Neuronal stem cell (in vitro differentiated cells): Measurements from ENCODE around the gene NUTM1.

ENCODE experiments used
- DNase-seq: peaks from one replicate; pipeline ENCODE4 v3.0.0-alpha.2; 2013; ENCODE audit warnings: low spot score
- H2AFZ ChIP-seq: one replicate; pipeline ENCODE4 v1.6.1; 2013; ENCODE audit warnings: mild to moderate bottlenecking, low read length, inconsistent platforms
- H2AK5ac ChIP-seq: 2 replicates; pipeline ENCODE4 v1.6.1; 2013; ENCODE audit warnings: low read depth, mild to moderate bottlenecking, inconsistent platforms, low read length, moderate library complexity, mixed read lengths
- H2BK120ac ChIP-seq: 2 replicates; pipeline ENCODE4 v1.6.1; 2013; ENCODE audit warnings: low read depth, mild to moderate bottlenecking, inconsistent platforms, low read length, moderate library complexity, mixed read lengths
- H2BK12ac ChIP-seq: one replicate; pipeline ENCODE4 v1.6.1; 2013; ENCODE audit warnings: low read length, inconsistent platforms
- H2BK15ac ChIP-seq: 2 replicates; pipeline ENCODE4 v1.6.1; 2013; ENCODE audit warnings: mild to moderate bottlenecking, low read length, inconsistent platforms, mixed read lengths
- H2BK5ac ChIP-seq: one replicate; pipeline ENCODE4 v1.6.1; 2013; ENCODE audit warnings: inconsistent platforms, mild to moderate bottlenecking, low read length, moderate library complexity
- H3K14ac ChIP-seq: one replicate; pipeline ENCODE4 v1.6.1; 2013; ENCODE audit warnings: low read length, inconsistent platforms
- H3K18ac ChIP-seq: 2 replicates; pipeline ENCODE4 v1.6.1; 2013; ENCODE audit warnings: low read length, inconsistent platforms
- H3K23ac ChIP-seq: 2 replicates; pipeline ENCODE4 v1.6.1; 2013; ENCODE audit warnings: low read depth, mild to moderate bottlenecking, mixed read lengths, low read length, inconsistent platforms; ENCODE audit not compliant: poor library complexity
- H3K27ac ChIP-seq: replicated peaks from 3 replicates; pipeline ENCODE4 v1.5.1; 2013; ENCODE audit warnings: low read length, inconsistent platforms
- H3K27me3 ChIP-seq, 3 experiments: 2 replicates each; pipeline ENCODE4 v1.6.1; 2013; ENCODE audit warnings: low read length in 3 of 3, mild to moderate bottlenecking in 2 of 3, inconsistent platforms in 1 of 3, low read depth in 1 of 3, mixed read lengths in 1 of 3, moderate library complexity in 1 of 3; ENCODE audit not compliant: control insufficient read depth in 3 of 3, insufficient read depth in 3 of 3
- H3K36me3 ChIP-seq, 2 donors: replicated peaks in 1 of 2; 2 replicates each; pipeline ENCODE4 v1.6.1; 2013; ENCODE audit warnings: low read length in 2 of 2; ENCODE audit not compliant: control insufficient read depth in 2 of 2, insufficient read depth in 2 of 2
- H3K4ac ChIP-seq: 2 replicates; pipeline ENCODE4 v1.6.1; 2013; ENCODE audit warnings: inconsistent platforms, mild to moderate bottlenecking, low read length, moderate library complexity
- H3K4me1 ChIP-seq, 2 donors: 1 replicate in 1 of 2; 2 replicates in 1 of 2; pipeline ENCODE4 v1.6.1; 2013; ENCODE audit warnings: low read length in 2 of 2, low read depth in 1 of 2; ENCODE audit not compliant: control insufficient read depth in 2 of 2, insufficient read depth in 1 of 2
- H3K4me2 ChIP-seq: one replicate; pipeline ENCODE4 v1.6.1; 2013; ENCODE audit warnings: mild to moderate bottlenecking, low read length, inconsistent platforms; ENCODE audit not compliant: insufficient read depth, poor library complexity, severe bottlenecking
- H3K4me3 ChIP-seq, 2 donors: 2 replicates each; pipeline ENCODE4 v1.5.1; 2013; ENCODE audit warnings: low read length in 2 of 2, mild to moderate bottlenecking in 2 of 2, inconsistent platforms in 1 of 2, moderate library complexity in 1 of 2
- H3K79me1 ChIP-seq: one replicate; pipeline ENCODE4 v1.6.1; 2013; ENCODE audit warnings: low read depth, mild to moderate bottlenecking, inconsistent platforms, low read length, moderate library complexity
- H3K9ac ChIP-seq: one replicate; pipeline ENCODE4 v1.6.1; 2013; ENCODE audit warnings: mild to moderate bottlenecking, low read depth, low read length, inconsistent platforms; ENCODE audit not compliant: poor library complexity
- H3K9me3 ChIP-seq, 2 donors: replicated peaks in 1 of 2; 2 replicates each; pipeline versions ENCODE3 to v1.6.1; 2013; ENCODE audit warnings: low read length in 2 of 2, mild to moderate bottlenecking in 2 of 2, inconsistent platforms in 1 of 2, low read depth in 1 of 2, mixed read lengths in 1 of 2, moderate library complexity in 1 of 2; ENCODE audit not compliant: control insufficient read depth in 2 of 2, insufficient read depth in 1 of 2
- H4K8ac ChIP-seq: one replicate; pipeline ENCODE4 v1.6.1; 2013; ENCODE audit warnings: low read depth, mild to moderate bottlenecking, inconsistent platforms, low read length, moderate library complexity
- H4K91ac ChIP-seq: one replicate; pipeline ENCODE4 v1.6.1; 2013; ENCODE audit warnings: low read length, low read depth, mild to moderate bottlenecking, inconsistent platforms; ENCODE audit not compliant: poor library complexity
- WGBS, 2 donors: extraction: QIAGEN DNeasy Blood & Tissue Kit; methylation state at CpG; one replicate each; pipeline ENCODE4 v1.1.7; 2013; ENCODE audit warnings: missing lambda C conversion rate in 2 of 2, mixed read lengths in 1 of 2; ENCODE audit not compliant: insufficient read length in 2 of 2, insufficient replicate concordance in 1 of 2; ENCODE audit errors: extremely low coverage in 2 of 2; 5-methylcytosine and 5-hydroxymethylcytosine counted together

NUTM1 gene

DNA sequence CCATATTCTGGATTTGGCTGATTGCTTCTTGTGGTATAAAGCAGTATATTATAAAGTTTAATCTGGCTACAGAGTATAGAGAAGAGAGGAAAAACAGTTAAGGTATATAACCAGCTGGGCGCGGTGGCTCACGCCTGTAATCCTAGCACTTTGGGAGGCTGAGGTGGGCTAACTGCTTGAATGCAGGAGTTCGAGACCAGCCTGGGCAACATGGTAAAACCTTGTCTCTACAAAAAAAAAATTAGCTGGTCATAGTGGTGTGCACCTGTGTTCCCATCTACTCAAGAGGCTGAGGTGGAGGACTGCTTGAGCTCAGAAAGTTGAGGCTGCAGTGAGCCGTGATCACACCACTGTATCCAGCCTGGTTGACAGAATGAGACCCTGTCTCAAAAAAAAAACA lies 12.8 kb upstream of the NUTM1 start:
- H3K79me1 ChIP-seq = no peaks in the 10 kb centered on the region
- H2BK5ac ChIP-seq = no peak overlapping the region

DNA sequence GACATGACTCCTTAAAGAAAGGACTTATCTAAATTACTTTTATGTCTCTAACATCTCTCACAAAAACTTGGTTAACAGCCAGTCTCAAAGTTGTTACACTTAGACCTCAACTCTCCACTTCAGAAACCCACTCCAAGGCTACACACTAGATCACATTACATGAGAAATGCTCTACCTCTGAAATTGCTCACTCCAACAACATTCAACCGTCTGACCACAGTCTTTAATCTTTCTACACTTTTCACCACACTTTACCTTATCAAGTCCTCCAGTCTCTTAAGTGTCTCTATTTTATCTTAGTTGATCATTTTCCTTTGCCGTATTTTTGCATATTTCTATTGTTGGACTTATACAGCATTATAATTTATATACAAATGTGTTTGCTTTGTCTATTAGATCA lies 11.3 kb upstream of the NUTM1 start:
- H2AK5ac ChIP-seq = no peak overlapping the region
- H4K91ac ChIP-seq = no peak overlapping the region
- H3K23ac ChIP-seq = no peak overlapping the region
- H3K9ac ChIP-seq = no peak overlapping the region
- no peaks in the 10 kb centered on the region for H3K79me1 ChIP-seq
- H3K18ac ChIP-seq = no peak overlapping the region
- no peak overlapping the region for H2BK15ac ChIP-seq
- no peak overlapping the region for H2BK12ac ChIP-seq
- no peak for DNase-seq
- no peak overlapping the region for H3K27ac ChIP-seq
- H3K4ac ChIP-seq = no peak overlapping the region
- peaks cover under 1 to 1% of the 10 kb centered on the region in 2 donors for H3K4me1 ChIP-seq
- no peak overlapping the region for H2BK5ac ChIP-seq
- H2BK120ac ChIP-seq = no peak overlapping the region
- H3K4me3 ChIP-seq = no peak overlapping the region
- H2AFZ ChIP-seq = no peak overlapping the region
- H3K27me3 ChIP-seq = no peaks in the 10 kb centered on the region
- WGBS, 2 donors = 100% methylated on average over 1 of the region's 2 CpGs; no CpG with 5 or more reads in 1 of the 2 donors
- no peak overlapping the region for H3K4me2 ChIP-seq
- H3K9me3 ChIP-seq = no peaks in the 10 kb centered on the region
- H3K14ac ChIP-seq = no peak overlapping the region
- H3K36me3 ChIP-seq = no peaks in the 10 kb centered on the region
- no peak overlapping the region for H4K8ac ChIP-seq

More for the DNA sequence above, 12.8 kb upstream of the NUTM1 start:
- no peaks in the 10 kb centered on the region for H3K9me3 ChIP-seq
- no peaks in the 10 kb centered on the region for H3K27me3 ChIP-seq
- no peak overlapping the region for H3K18ac ChIP-seq
- no peak overlapping the region for H3K23ac ChIP-seq
- H2BK12ac ChIP-seq = no peak overlapping the region
- H3K36me3 ChIP-seq = no peaks in the 10 kb centered on the region
- no peaks in the 10 kb centered on the region for H3K4me1 ChIP-seq
- no peak overlapping the region for H2AK5ac ChIP-seq
- no peak overlapping the region for H2BK15ac ChIP-seq
- no CpG with 5 or more reads among the region's 5 CpGs for WGBS, 2 donors
- H4K91ac ChIP-seq = no peak overlapping the region
- H3K4me2 ChIP-seq = no peak overlapping the region
- no peak for DNase-seq
- no peak overlapping the region for H3K9ac ChIP-seq
- H3K4ac ChIP-seq = no peak overlapping the region
- H3K27ac ChIP-seq = no peak overlapping the region
- no peak overlapping the region for H3K14ac ChIP-seq
- no peak overlapping the region for H2BK120ac ChIP-seq
- no peak overlapping the region for H2AFZ ChIP-seq
- H4K8ac ChIP-seq = no peak overlapping the region
- H3K4me3 ChIP-seq = no peak overlapping the region

DNA sequence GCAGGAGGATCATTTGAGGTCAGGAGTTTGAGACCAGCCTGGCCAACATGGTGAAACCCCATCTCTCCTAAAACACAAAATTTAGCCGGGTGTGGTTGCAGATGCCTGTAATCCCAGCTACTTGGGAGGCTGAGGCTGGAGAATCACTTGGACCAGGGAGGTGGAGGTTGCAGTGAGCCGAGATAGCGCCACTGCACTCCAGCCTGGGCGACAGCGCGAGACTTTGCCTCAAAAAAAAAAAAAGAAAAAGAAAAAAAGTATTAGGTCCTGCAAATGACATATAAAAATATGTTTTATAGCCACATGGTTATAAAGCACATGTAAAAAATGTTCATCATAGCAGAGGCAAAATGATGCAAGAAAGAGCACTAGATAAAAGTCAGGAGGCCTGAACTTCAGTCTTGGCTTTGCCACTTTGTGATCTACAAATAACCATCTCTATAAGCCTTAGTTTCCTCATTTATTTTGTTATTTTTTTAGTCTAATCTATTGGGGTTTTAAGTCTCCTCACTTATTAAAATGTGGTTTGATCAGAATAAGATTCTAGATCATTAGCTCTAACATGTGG lies 10.5 kb upstream of the NUTM1 start:
- Histone ChIP-seq H3K4me3 (no peak overlapping the region), H3K4me2 (no peak overlapping the region), H3K79me1 (no peaks in the 10 kb centered on the region), H3K27me3 (no peaks in the 10 kb centered on the region), H4K91ac (no peak overlapping the region), H2BK15ac (no peak overlapping the region), H2AFZ (no peak overlapping the region), H3K4ac (no peak overlapping the region), H3K23ac (no peak overlapping the region), H3K9ac (no peak overlapping the region), H3K36me3 (no peaks in the 10 kb centered on the region), H3K4me1 (peaks cover 4 to 5% of the 10 kb centered on the region in 2 donors), H3K18ac (no peak overlapping the region), H3K9me3 (peaks cover 0 to 3% of the 10 kb centered on the region in 2 donors), H3K27ac (no peak overlapping the region), H2BK120ac (no peak overlapping the region), H2BK12ac (no peak overlapping the region), H3K14ac (no peak overlapping the region), H2AK5ac (no peak overlapping the region), H2BK5ac (no peak overlapping the region), H4K8ac (no peak overlapping the region)
- no CpG with 5 or more reads among the region's 6 CpGs for WGBS, 2 donors
- no peak for DNase-seq

- H2AFZ ChIP-seq = no peak overlapping the region
- no peak overlapping the region for H3K4ac ChIP-seq
- H3K36me3 ChIP-seq = peaks cover 0 to 12% of the 10 kb centered on the region in 2 donors
- peaks cover 4 to 5% of the 10 kb centered on the region in 2 donors for H3K4me1 ChIP-seq
- no peak overlapping the region for H3K23ac ChIP-seq
- no peaks in the 10 kb centered on the region for H3K27me3 ChIP-seq
- H3K4me3 ChIP-seq = no peak overlapping the region
- H4K91ac ChIP-seq = no peak overlapping the region
- no peak overlapping the region for H2AK5ac ChIP-seq
- no peak overlapping the region for H3K4me2 ChIP-seq
- peaks cover 0 to 3% of the 10 kb centered on the region in 2 donors for H3K9me3 ChIP-seq
- no peak overlapping the region for H2BK15ac ChIP-seq
- DNase-seq = no peak
- H3K9ac ChIP-seq = no peak overlapping the region
- no peaks in the 10 kb centered on the region for H3K79me1 ChIP-seq
- no peak overlapping the region for H2BK120ac ChIP-seq
- H3K27ac ChIP-seq = no peak overlapping the region
- no peak overlapping the region for H3K14ac ChIP-seq
- WGBS, 2 donors = no CpG with 5 or more reads among the region's 4 CpGs
- no peak overlapping the region for H2BK12ac ChIP-seq
- no peak overlapping the region for H3K18ac ChIP-seq
- H4K8ac ChIP-seq = no peak overlapping the region
- no peak overlapping the region for H2BK5ac ChIP-seq
Observed at GRCh38 chr15:34334672-34335071, 8.4 kb upstream of the NUTM1 start.
